GM21381 (cell line): ENCODE measurements around the gene ECEL1.

ENCODE experiments used
- ATAC-seq: cut with Tn5 transposase; IDR thresholded peaks from one replicate; pipeline ENCODE4 v1.9.1; 2021; ENCODE audit warnings: mild to moderate bottlenecking, moderate library complexity; ENCODE audit not compliant: unreplicated experiment

ECEL1 gene

GRCh38 chr2:232498452-232498851 lies 10.8 kb upstream of the ECEL1 start:
- ATAC-seq = no peak

GRCh38 chr2:232497348-232497747 lies 9.7 kb upstream of the ECEL1 start:
- ATAC-seq = no peak

- no peak for ATAC-seq
These were observed 9.1 kb upstream of the ECEL1 start for GRCh38 chr2:232496501-232497270.

GRCh38 chr2:232495292-232495691 lies 7.7 kb upstream of the ECEL1 start:
- ATAC-seq = no peak

GRCh38 chr2:232494542-232494941 lies 6.9 kb upstream of the ECEL1 start:
- no peak for ATAC-seq

- ATAC-seq = no peak
These were observed 6.3 kb upstream of the ECEL1 start for GRCh38 chr2:232493701-232494474.

- no peak for ATAC-seq
These were observed 5.5 kb upstream of the ECEL1 start for GRCh38 chr2:232492963-232493700.

GRCh38 chr2:232492236-232492848 lies 4.7 kb upstream of the ECEL1 start:
- ATAC-seq = no peak

GRCh38 chr2:232491139-232491780 lies 3.6 kb upstream of the ECEL1 start:
- no peak for ATAC-seq

- ATAC-seq = no peak
These were observed 2.8 kb upstream of the ECEL1 start for GRCh38 chr2:232490221-232491138.

- no peak for ATAC-seq
These were observed 2.0 kb upstream of the ECEL1 start for GRCh38 chr2:232489516-232490220.

GRCh38 chr2:232488721-232489300 lies 1.2 kb upstream of the ECEL1 start:
- ATAC-seq = no peak

- ATAC-seq = no peak
These were observed 570 bp upstream of the ECEL1 start for GRCh38 chr2:232488097-232488711.

- ATAC-seq = no peak
These were observed 863 bp downstream of the ECEL1 start for GRCh38 chr2:232486558-232487384.

GRCh38 chr2:232485757-232486557 lies 1.7 kb downstream of the ECEL1 start:
- ATAC-seq = no peak

GRCh38 chr2:232485348-232485756 lies 2.3 kb downstream of the ECEL1 start:
- no peak for ATAC-seq
